PC-9 (cell line): ENCODE measurements around the gene CCDC134. TPM values are rescaled to one million over a fixed set of nuclear protein-coding genes. Genes with fewer than 3 reads are reported as not detected.

Experiments used
- BruUV-seq: library from RNA; stranded (reverse); fragments of 400-500 nt; replicated peaks from 2 replicates; lab custom pipeline; 2021; lab: Mats Ljungman, UMichigan
- CTCF ChIA-PET: fragments of 300-600 bp; sonication (Branson Sonifier 250); formaldehyde crosslinking; loops from one replicate; lab custom pipeline; 2022; ENCODE audit warnings: antibody characterized with exemption; lab: Charles Lee
- POLR2A ChIA-PET: fragments of 300-600 bp; sonication (Branson Sonifier 250); formaldehyde crosslinking; loops from one replicate; lab custom pipeline; 2022; ENCODE audit warnings: antibody characterized with exemption; ENCODE audit not compliant: unreplicated experiment; lab: Charles Lee
- DNase-seq, 2 experiments: peaks; one replicate each; pipeline versions ENCODE4 v3.0.0 to v3.0.0-alpha.2; 2015 to 2022; ENCODE audit warnings: mixed read lengths in 1 of 2
- H2AFZ ChIP-seq: fragments of 200-600 bp; sonication (generic); 2 replicates; pipeline ENCODE4 v1.8.1; 2017; ENCODE audit warnings: antibody characterized with exemption
- H3F3A ChIP-seq: fragments of 200-600 bp; sonication (generic); 2 replicates; pipeline ENCODE4 v1.8.1; 2017; ENCODE audit warnings: antibody characterized with exemption, mild to moderate bottlenecking, low read depth; ENCODE audit not compliant: insufficient read depth
- H3K27ac ChIP-seq: fragments of 200-600 bp; sonication (generic); 2 replicates; pipeline ENCODE4 v1.6.1; 2016; ENCODE audit warnings: mixed run types
- H3K27me3 ChIP-seq: fragments of 200-600 bp; sonication (generic); 2 replicates; pipeline ENCODE4 v1.6.1; 2016; ENCODE audit warnings: low read depth, mixed run types; ENCODE audit not compliant: insufficient read depth
- H3K36me3 ChIP-seq: fragments of 200-600 bp; sonication (generic); 2 replicates; pipeline ENCODE4 v1.6.1; 2016; ENCODE audit warnings: low read depth, mixed run types
- H3K4me1 ChIP-seq: fragments of 200-600 bp; sonication (generic); replicated peaks from 2 replicates; pipeline ENCODE4 v1.6.1; 2016; ENCODE audit warnings: mixed run types; ENCODE audit not compliant: insufficient read depth
- H3K4me2 ChIP-seq: fragments of 200-600 bp; sonication (generic); 2 replicates; pipeline ENCODE4 v1.6.1; 2017; ENCODE audit warnings: mixed run types
- H3K4me3 ChIP-seq: fragments of 200-600 bp; sonication (generic); 2 replicates; pipeline ENCODE4 v1.6.1; 2016; ENCODE audit warnings: mixed run types
- H3K79me2 ChIP-seq: fragments of 200-600 bp; sonication (generic); 2 replicates; pipeline ENCODE4 v1.6.1; 2017; ENCODE audit warnings: low read depth, mixed run types
- H3K9me2 ChIP-seq: fragments of 200-600 bp; sonication (generic); 2 replicates; pipeline ENCODE4 v1.8.1; 2017; ENCODE audit warnings: mild to moderate bottlenecking; ENCODE audit not compliant: insufficient read depth
- H3K9me3 ChIP-seq: fragments of 200-600 bp; sonication (generic); 2 replicates; pipeline ENCODE4 v1.8.1; 2016; ENCODE audit warnings: low read depth; ENCODE audit not compliant: insufficient read depth
- H4K20me1 ChIP-seq: fragments of 200-600 bp; sonication (generic); 2 replicates; pipeline ENCODE4 v1.8.1; 2017; ENCODE audit not compliant: insufficient read depth
- EZH2 ChIP-seq: fragments of 200-600 bp; sonication (generic); IDR thresholded peaks from 2 replicates; pipeline ENCODE4 v1.8.0; 2017; ENCODE audit warnings: antibody characterized with exemption, low read depth
- intact Hi-C: fragments of 100-400 bp; cut with micrococcal nuclease; formaldehyde crosslinking; loops from one replicate; pipeline ENCODE4 v1.10.0; 2022; ENCODE audit not compliant: unreplicated experiment
- total RNA-seq: library from RNA; stranded (reverse); gene quantifications from 2 replicates; pipeline ENCODE4 v1.2.3, GENCODE V29; 2021
- TF ChIP-seq, protein P1 (sequence below): fragments of 200-600 bp; sonication (generic); conservative IDR thresholded peaks from 2 replicates; pipeline ENCODE4 v1.6.1; 2017; ENCODE audit warnings: mixed run types, antibody characterized with exemption, mild to moderate bottlenecking, moderate library complexity

Gene CCDC134
- total RNA-seq, 1 experiment from 2014 or later = 29.0 TPM

GRCh38 chr22:41827671-41828070, 27.2 kb downstream of the CCDC134 start:
- Histone ChIP-seq H3K27me3 (no peaks in the 10 kb centered on the region), H3K9me3 (no peaks in the 10 kb centered on the region), H3F3A (peaks cover 22% of the 10 kb centered on the region; the same call in 1 of the 2 replicates), H3K27ac (no peak overlapping the region), H2AFZ (no peak overlapping the region), H3K4me1 (peaks cover 17% of the 10 kb centered on the region), H3K79me2 (0 out of 2 replicates have a peak, but pooled peaks cover 10% of the 10 kb centered on the region), H3K9me2 (no peaks in the 10 kb centered on the region), H3K4me2 (no peak overlapping the region), H3K4me3 (no peak overlapping the region), H3K36me3 (no peaks in the 10 kb centered on the region), H4K20me1 (no peaks in the 10 kb centered on the region)
- no peak for DNase-seq
- intact Hi-C loops = no loop called here
- ChIA-PET CTCF (no interaction called here), POLR2A (no interaction called here)
- BruUV-seq = no TSS peak
- no peak for TF ChIP-seq EZH2
- TF ChIP-seq, protein P1, sequence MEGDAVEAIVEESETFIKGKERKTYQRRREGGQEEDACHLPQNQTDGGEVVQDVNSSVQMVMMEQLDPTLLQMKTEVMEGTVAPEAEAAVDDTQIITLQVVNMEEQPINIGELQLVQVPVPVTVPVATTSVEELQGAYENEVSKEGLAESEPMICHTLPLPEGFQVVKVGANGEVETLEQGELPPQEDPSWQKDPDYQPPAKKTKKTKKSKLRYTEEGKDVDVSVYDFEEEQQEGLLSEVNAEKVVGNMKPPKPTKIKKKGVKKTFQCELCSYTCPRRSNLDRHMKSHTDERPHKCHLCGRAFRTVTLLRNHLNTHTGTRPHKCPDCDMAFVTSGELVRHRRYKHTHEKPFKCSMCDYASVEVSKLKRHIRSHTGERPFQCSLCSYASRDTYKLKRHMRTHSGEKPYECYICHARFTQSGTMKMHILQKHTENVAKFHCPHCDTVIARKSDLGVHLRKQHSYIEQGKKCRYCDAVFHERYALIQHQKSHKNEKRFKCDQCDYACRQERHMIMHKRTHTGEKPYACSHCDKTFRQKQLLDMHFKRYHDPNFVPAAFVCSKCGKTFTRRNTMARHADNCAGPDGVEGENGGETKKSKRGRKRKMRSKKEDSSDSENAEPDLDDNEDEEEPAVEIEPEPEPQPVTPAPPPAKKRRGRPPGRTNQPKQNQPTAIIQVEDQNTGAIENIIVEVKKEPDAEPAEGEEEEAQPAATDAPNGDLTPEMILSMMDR = no peak

- CTCF ChIA-PET = no interaction called here
- Histone ChIP-seq H3K79me2 (peaks cover 15% of the 10 kb centered on the region), H3K9me2 (no peaks in the 10 kb centered on the region), H3K9me3 (no peaks in the 10 kb centered on the region), H3K4me2 (no peak overlapping the region), H3K4me1 (peaks cover 12% of the 10 kb centered on the region), H2AFZ (no peak overlapping the region), H3K27ac (no peak overlapping the region), H3K4me3 (no peak overlapping the region), H3F3A (peaks cover 17% of the 10 kb centered on the region; the same call in 1 of the 2 replicates), H4K20me1 (no peaks in the 10 kb centered on the region), H3K36me3 (no peaks in the 10 kb centered on the region), H3K27me3 (no peaks in the 10 kb centered on the region)
- POLR2A ChIA-PET = interaction anchor here (0.6 kb wide), 1 partner anchor 89 kb away, joined by 5 read pairs; no protein-coding TSS in a partner anchor
- no peak for TF ChIP-seq EZH2
- TF ChIP-seq, protein P1 = no peak
- no TSS peak for BruUV-seq
- intact Hi-C loops = no loop called here
- no peak for DNase-seq
These were observed 28.0 kb downstream of the CCDC134 start for GRCh38 chr22:41828516-41828915.

- ChIA-PET CTCF (interaction anchor here (0.6 to 0.7 kb wide), 2 partner anchors 22 to 93 kb away, joined by 7 to 8 read pairs; no protein-coding TSS in a partner anchor), POLR2A (no interaction called here)
- intact Hi-C loops = no loop called here
- Histone ChIP-seq H3K4me2 (no peak overlapping the region), H3K79me2 (peaks cover 32% of the 10 kb centered on the region), H3K36me3 (0 out of 2 replicates have a peak, but pooled peaks cover 10% of the 10 kb centered on the region), H3K9me3 (no peaks in the 10 kb centered on the region), H2AFZ (no peak overlapping the region), H4K20me1 (peaks cover 7% of the 10 kb centered on the region; the same call in 1 of the 2 replicates), H3K27me3 (no peaks in the 10 kb centered on the region), H3F3A (peaks cover 17% of the 10 kb centered on the region; the same call in 1 of the 2 replicates), H3K27ac (no peak overlapping the region), H3K4me3 (no peak overlapping the region), H3K4me1 (peaks cover 21% of the 10 kb centered on the region), H3K9me2 (no peaks in the 10 kb centered on the region)
- DNase-seq = no peak
- TF ChIP-seq, protein P1 = no peak; the same call in 1 of the 2 replicates
- TF ChIP-seq EZH2 = no peak
- BruUV-seq = no TSS peak
These were observed 29.7 kb downstream of the CCDC134 start for GRCh38 chr22:41830174-41830573.
